Right lobe of liver (tissue), 6 donors: Measurements from ENCODE around the gene SPACA7. TPM values are rescaled to one million over a fixed set of nuclear protein-coding genes. Genes with fewer than 3 reads are reported as not detected.

Experiments
- ATAC-seq, 4 donors: fragments of 200-7000 bp; cut with Tn5 transposase; one replicate each; pipeline ENCODE4 v1.9.1; 2020; ENCODE audit warnings: mild to moderate bottlenecking in 4 of 4, moderate library complexity in 4 of 4
- DNase-seq, 3 donors: peaks; one replicate each; pipeline ENCODE4 v3.0.0-alpha.2; 2020
- H3K27ac ChIP-seq, 3 donors: fragments of 200-600 bp; one replicate each; pipeline ENCODE4 v1.8.0; 2022
- H3K27me3 ChIP-seq, 2 donors: fragments of 200-600 bp; one replicate each; pipeline ENCODE4 v1.8.0; 2022
- H3K36me3 ChIP-seq, 4 donors: fragments of 200-600 bp; sonication (generic) in 1 of 4; one replicate each; pipeline versions ENCODE4 v1.5.1 to v1.8.0; 2017 to 2022; ENCODE audit warnings: control low read depth in 1 of 4
- H3K4me1 ChIP-seq, 4 donors: fragments of 200-600 bp; sonication (generic) in 1 of 4; one replicate each; pipeline versions ENCODE4 v1.5.1 to v1.8.0; 2017 to 2022; ENCODE audit warnings: control low read depth in 1 of 4
- H3K4me3 ChIP-seq, 3 donors: fragments of 200-600 bp; one replicate each; pipeline ENCODE4 v1.8.0; 2022
- H3K9me3 ChIP-seq, 4 donors: fragments of 200-600 bp; sonication (generic) in 1 of 4; one replicate each; pipeline versions ENCODE4 v1.5.1 to v1.8.0; 2017 to 2022; ENCODE audit warnings: control low read depth in 1 of 4
- CTCF ChIP-seq, 4 donors: fragments of 200-600 bp in 3 of 4; fragments of 450-650 bp in 1 of 4; IDR thresholded peaks; one replicate each; pipeline versions ENCODE4 v1.5.1 to v1.8.0; 2016 to 2022; ENCODE audit warnings: antibody characterized with exemption in 4 of 4, mild to moderate bottlenecking in 2 of 4
- POLR2A ChIP-seq: fragments of 450-650 bp; IDR thresholded peaks from one replicate; pipeline ENCODE4 v1.6.1; 2017; ENCODE audit warnings: antibody characterized with exemption, mild to moderate bottlenecking
- WGBS: methylation state at CpG from one replicate; pipeline ENCODE4 v1.1.6; 2018; ENCODE audit warnings: low coverage, low lambda C conversion rate; ENCODE audit not compliant: insufficient coverage; ENCODE audit errors: missing lambda C conversion rate; 5-methylcytosine and 5-hydroxymethylcytosine counted together
- intact Hi-C, 2 donors: fragments of 100-400 bp; cut with DNase I; formaldehyde crosslinking; loops; one replicate each; pipeline versions ENCODE4 v1.11.2 to v1.14.1; 2022
- total RNA-seq, 6 experiments: library from RNA; depleted of rRNA in 2 of 6; stranded (reverse); fragments of >200 nt in 2 of 6; fragmentation: NEBNext Ultra II Directional in 3 of 6; extraction: Animal tissue kit (Norgen Biotek cat#: 25700) in 3 of 6; gene quantifications; one replicate each; pipeline versions ENCODE4 v1.1.0 to v1.2.4, GENCODE V29; 2016 to 2023
- donor health status: DM: no; HTN: yes; CAD: no.
- donor health status: DM: no; HTN: no; CAD: no.
- donor health status: DM: no; HTN: no; CAD: no.
- donor health status: DM: no; HTN: yes; CAD: no.
- donor health status: DM: no; HTN: yes; CAD: no.

Gene SPACA7
- total RNA-seq, 6 experiments from 2014 or later: not detected

DNA sequence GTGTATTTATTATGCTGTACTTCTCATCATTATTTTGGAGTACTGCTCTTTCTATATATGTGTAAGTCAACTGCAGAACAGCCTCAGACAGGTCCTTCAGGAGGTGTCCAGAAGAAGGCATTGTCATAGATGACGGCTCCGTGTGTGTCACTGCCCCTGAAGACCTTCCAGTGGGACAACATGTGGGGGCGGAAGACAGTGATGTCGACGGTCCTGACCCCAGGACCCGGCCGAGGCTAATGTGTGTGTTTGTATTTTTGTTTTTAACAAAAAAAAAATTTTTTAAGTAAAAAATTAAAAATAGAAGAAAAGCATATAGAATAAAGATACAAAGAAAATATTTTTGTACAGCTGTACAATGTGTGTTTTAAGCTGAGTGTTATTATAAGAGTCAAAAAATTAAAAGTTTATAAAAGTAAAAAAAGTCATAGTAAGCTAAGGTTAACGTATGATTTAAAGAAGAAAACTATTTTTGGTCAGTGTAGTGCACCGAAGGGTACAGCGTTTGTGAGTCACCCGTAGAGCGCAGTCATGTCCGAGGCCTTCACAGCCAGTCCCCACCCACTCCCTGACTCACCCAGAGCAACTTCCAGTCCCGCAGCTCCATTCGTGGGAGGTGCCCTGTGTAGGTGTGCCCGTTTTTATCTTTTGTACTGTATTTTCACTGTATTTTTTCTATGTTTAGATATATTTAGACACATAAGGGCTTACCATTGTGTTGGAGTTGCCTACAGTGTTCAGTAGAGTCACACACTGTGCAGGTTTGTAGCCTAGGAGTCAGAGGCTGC is 42.2 kb upstream of the SPACA7 start:
- DNase-seq (no peak), ATAC-seq (no peak)
- H3K4me1 ChIP-seq: no peaks in the 10 kb centered on the region
- H3K27ac ChIP-seq: no peak overlapping the region
- TF ChIP-seq CTCF (IDR thresholded peaks at IDR 0.05) (no peak), POLR2A (no peak)
- H3K9me3 ChIP-seq: no peaks in the 10 kb centered on the region
- no peak overlapping the region for H3K4me3 ChIP-seq
- WGBS: 76% methylated on average over 12 of the region's 16 CpGs
- no peaks in the 10 kb centered on the region for H3K36me3 ChIP-seq
- H3K27me3 ChIP-seq: no peaks in the 10 kb centered on the region
- intact Hi-C loops: no loop called here

GRCh38 chr13:112335135-112335534 is 41.0 kb upstream of the SPACA7 start:
- WGBS: 69% methylated on average over 9 of the region's 9 CpGs
- Histone ChIP-seq H3K4me3 (no peak overlapping the region), H3K36me3 (no peaks in the 10 kb centered on the region), H3K27ac (no peak overlapping the region), H3K4me1 (no peaks in the 10 kb centered on the region), H3K9me3 (no peaks in the 10 kb centered on the region), H3K27me3 (no peaks in the 10 kb centered on the region)
- DNase-seq: no peak
- intact Hi-C loops: no loop called here
- TF ChIP-seq CTCF (IDR thresholded peaks at IDR 0.05) (no peak), POLR2A (no peak)
- peak in 2 of 4 donors; percentile 37 to 41 for ATAC-seq

DNA sequence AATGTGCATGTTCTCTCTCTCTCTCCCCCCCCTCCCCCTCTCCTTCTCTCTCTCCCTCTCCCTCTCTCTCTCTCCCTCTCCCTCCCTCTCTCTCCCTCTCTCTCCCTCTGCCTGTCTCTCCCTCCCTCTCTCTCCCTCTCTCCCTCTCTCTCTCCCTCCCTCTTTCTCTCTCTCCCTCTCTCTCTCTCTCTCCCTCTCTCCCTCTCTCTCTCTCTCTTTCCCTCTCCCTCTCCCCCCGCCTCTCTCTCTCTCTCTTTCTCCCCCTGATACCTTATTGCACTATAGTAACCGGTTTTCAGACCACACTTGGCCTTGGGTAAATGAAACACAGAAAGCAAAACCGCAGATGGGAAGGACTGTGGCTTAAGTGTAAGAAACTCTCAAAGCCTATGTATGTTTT is 34.7 kb upstream of the SPACA7 start:
- no peak for DNase-seq
- Histone ChIP-seq H3K36me3 (no peaks in the 10 kb centered on the region), H3K9me3 (no peaks in the 10 kb centered on the region), H3K27ac (no peak overlapping the region), H3K4me1 (no peaks in the 10 kb centered on the region), H3K27me3 (no peaks in the 10 kb centered on the region), H3K4me3 (no peak overlapping the region)
- no peak for TF ChIP-seq CTCF (IDR thresholded peaks at IDR 0.05)
- TF ChIP-seq POLR2A: no peak
- 63% methylated on average over 3 of the region's 3 CpGs for WGBS
- intact Hi-C loops: no loop called here
- no peak for ATAC-seq

DNA sequence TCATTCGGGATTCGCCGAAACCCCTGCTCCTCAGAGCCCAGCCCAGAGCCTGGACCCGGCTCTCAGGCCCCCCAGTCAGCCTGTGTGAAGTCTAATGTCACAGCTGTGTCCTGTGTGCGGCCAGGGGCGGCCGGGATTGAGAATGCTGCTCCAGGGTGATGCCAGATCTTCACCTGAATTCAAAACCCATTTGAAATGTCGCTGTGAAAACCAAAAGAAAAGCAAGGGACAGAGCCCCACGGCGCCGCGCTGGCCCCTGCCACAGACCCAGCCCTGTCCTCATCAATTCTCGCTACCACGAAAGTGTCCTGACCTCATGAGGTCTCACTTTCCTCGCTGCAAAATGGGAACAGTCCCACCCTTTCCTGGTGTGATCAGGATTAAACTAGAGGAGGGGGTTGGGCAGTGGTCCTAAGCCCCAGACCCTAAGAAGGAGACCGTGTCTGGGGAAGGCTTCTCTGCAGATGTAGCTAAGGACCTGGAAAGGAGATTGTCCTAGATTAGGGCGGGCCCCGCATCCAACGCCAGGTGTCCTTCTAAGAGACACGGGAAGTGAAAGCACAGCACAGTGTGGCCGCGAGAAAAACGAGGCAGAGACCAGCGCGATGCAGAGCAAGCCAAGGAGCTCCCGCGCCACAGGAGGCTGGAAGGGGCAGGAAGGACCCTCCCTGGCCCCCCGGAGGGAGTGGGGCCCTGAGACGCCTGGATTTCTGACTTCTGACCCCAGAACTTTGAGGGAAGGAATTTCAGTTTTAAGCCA is 34.0 kb upstream of the SPACA7 start:
- H3K27me3 ChIP-seq: no peaks in the 10 kb centered on the region
- intact Hi-C loops: no loop called here
- H3K9me3 ChIP-seq: no peaks in the 10 kb centered on the region
- H3K4me1 ChIP-seq: no peaks in the 10 kb centered on the region
- no peak for DNase-seq
- H3K4me3 ChIP-seq: no peak overlapping the region
- no peak overlapping the region for H3K27ac ChIP-seq
- TF ChIP-seq CTCF (IDR thresholded peaks at IDR 0.05): no peak
- TF ChIP-seq POLR2A: no peak
- WGBS: 60% methylated on average over 17 of the region's 29 CpGs
- ATAC-seq: no peak
- no peaks in the 10 kb centered on the region for H3K36me3 ChIP-seq
